ACC112 (cell line): ENCODE measurements around the gene MCOLN1.
"Not testable (repeated sequence)": the region's sequence is repeated elsewhere in the genome, so short reads cannot be mapped to it uniquely, and the experiment has no call there.

Source experiments
- H2AFZ ChIP-seq: fragments of 200-600 bp; sonication (generic); one replicate; pipeline ENCODE4 v1.6.0; 2017; ENCODE audit warnings: antibody characterized with exemption, low read length; ENCODE audit not compliant: unreplicated experiment
- H3K27ac ChIP-seq: fragments of 200-600 bp; sonication (generic); 2 replicates; pipeline ENCODE4 v1.5.1; 2014; ENCODE audit warnings: low read depth, mild to moderate bottlenecking, antibody characterized with exemption, low read length, moderate library complexity
- H3K27me3 ChIP-seq: fragments of 200-600 bp; sonication (generic); 2 replicates; pipeline ENCODE4 v1.6.1; 2014; ENCODE audit warnings: mild to moderate bottlenecking, antibody characterized with exemption, low read length, moderate library complexity, mixed read lengths; ENCODE audit not compliant: insufficient read depth
- H3K36me3 ChIP-seq: fragments of 200-600 bp; sonication (generic); 2 replicates; pipeline ENCODE4 v1.6.1; 2016; ENCODE audit warnings: mild to moderate bottlenecking, antibody characterized with exemption, low read length, moderate library complexity, mixed read lengths; ENCODE audit not compliant: insufficient read depth
- H3K4me1 ChIP-seq: fragments of 200-600 bp; sonication (generic); one replicate; pipeline ENCODE4 v1.6.1; 2016; ENCODE audit warnings: low read length, mixed read lengths; ENCODE audit not compliant: insufficient read depth, unreplicated experiment, control insufficient read depth
- H3K4me3 ChIP-seq: fragments of 200-600 bp; sonication (generic); 2 replicates; pipeline ENCODE4 v1.5.1; 2014; ENCODE audit warnings: mild to moderate bottlenecking, low read depth, low read length
- H3K79me2 ChIP-seq: fragments of 200-600 bp; sonication (generic); one replicate; pipeline ENCODE4 v1.6.0; 2016; ENCODE audit warnings: low read length; ENCODE audit not compliant: control insufficient read depth, unreplicated experiment, insufficient read depth

MCOLN1 gene

DNA sequence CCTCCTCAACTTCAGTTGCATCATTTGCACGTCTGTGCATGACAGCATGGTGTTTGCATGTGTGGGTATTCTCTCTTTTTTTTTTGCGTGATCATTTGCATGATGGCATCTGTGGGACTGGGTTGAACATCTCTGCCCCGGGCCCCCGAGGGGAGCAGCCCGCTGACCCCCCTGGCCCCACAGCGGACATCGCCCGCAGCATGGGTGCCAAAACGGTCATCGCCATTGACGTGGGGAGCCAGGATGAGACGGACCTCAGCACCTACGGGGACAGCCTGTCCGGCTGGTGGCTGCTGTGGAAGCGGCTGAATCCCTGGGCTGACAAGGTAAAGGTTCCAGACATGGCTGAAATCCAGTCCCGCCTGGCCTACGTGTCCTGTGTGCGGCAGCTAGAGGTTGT lies 36.2 kb downstream of the MCOLN1 start:
- no peaks in the 10 kb centered on the region; the same call in 1 of the 2 replicates for H3K36me3 ChIP-seq
- H3K79me2 ChIP-seq = no peaks in the 10 kb centered on the region
- H3K4me1 ChIP-seq = no peaks in the 10 kb centered on the region
- no peak overlapping the region for H3K4me3 ChIP-seq
- no peak overlapping the region for H3K27ac ChIP-seq
- no peaks in the 10 kb centered on the region for H3K27me3 ChIP-seq
- no peak overlapping the region for H2AFZ ChIP-seq

GRCh38 chr19:7559102-7559501 lies 36.7 kb downstream of the MCOLN1 start:
- Histone ChIP-seq H3K4me1 (no peaks in the 10 kb centered on the region), H3K4me3 (no peak overlapping the region), H3K27me3 (no peaks in the 10 kb centered on the region), H2AFZ (no peak overlapping the region), H3K36me3 (no peaks in the 10 kb centered on the region; the same call in 1 of the 2 replicates), H3K79me2 (no peaks in the 10 kb centered on the region), H3K27ac (no peak overlapping the region)

DNA sequence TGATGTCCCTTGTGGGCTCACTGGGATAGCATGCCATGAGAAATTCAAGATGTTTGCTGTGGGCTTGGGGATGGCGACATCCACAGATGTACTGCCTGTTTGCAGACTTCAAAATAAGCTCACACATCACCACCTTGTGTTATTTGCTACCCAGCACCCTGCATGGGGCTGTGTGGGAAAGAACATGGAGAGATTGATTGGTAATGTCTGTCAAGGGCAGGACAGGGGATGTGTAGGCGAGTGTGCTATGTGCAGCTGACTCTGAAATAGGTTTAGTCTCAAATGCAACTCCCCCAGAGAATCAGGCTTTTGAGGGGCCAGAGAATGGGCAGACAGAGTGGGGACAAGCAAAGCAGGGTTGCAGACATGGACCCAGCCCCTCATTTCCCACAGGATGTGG lies 37.8 kb downstream of the MCOLN1 start:
- no peak overlapping the region for H3K4me3 ChIP-seq
- no peaks in the 10 kb centered on the region for H3K4me1 ChIP-seq
- H3K27me3 ChIP-seq = no peaks in the 10 kb centered on the region
- no peaks in the 10 kb centered on the region; the same call in 1 of the 2 replicates for H3K36me3 ChIP-seq
- H3K27ac ChIP-seq = no peak overlapping the region
- no peak overlapping the region for H2AFZ ChIP-seq
- H3K79me2 ChIP-seq = no peaks in the 10 kb centered on the region

- no peaks in the 10 kb centered on the region; the same call in 1 of the 2 replicates for H3K36me3 ChIP-seq
- no peaks in the 10 kb centered on the region for H3K27me3 ChIP-seq
- no peak overlapping the region for H3K27ac ChIP-seq
Observed at GRCh38 chr19:7561325-7561724, 38.9 kb downstream of the MCOLN1 start.

GRCh38 chr19:7562646-7563393 lies 40.4 kb downstream of the MCOLN1 start:
- Histone ChIP-seq H3K27me3 (no peaks in the 10 kb centered on the region), H2AFZ (no peak overlapping the region), H3K4me1 (no peaks in the 10 kb centered on the region), H3K4me3 (no peak overlapping the region), H3K27ac (no peak overlapping the region), H3K79me2 (no peaks in the 10 kb centered on the region), H3K36me3 (no peaks in the 10 kb centered on the region; the same call in 1 of the 2 replicates)

More at GRCh38 chr19:7561325-7561724, 38.9 kb downstream of the MCOLN1 start:
- H3K4me3 ChIP-seq = no peak overlapping the region
- H3K4me1 ChIP-seq = no peaks in the 10 kb centered on the region
- H3K79me2 ChIP-seq = no peaks in the 10 kb centered on the region
- H2AFZ ChIP-seq = no peak overlapping the region

DNA sequence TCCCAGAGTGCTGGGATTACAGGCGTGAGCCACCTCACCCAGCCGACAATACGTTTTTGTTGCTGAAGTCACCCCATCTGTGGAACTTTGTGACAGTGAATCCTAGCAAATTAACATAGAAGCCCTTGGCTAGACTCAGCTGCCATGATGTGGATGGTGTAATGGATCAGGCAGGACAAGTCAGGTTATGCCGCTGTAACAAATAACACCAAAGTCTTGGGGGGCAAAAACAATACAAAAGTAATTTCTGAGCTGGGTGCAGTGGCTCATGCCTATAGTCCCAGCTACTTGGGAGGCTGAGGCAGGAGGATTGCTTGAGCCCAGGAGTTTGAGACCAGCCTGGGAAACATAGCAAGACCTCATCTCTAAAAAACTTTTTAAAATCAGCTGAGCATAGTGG lies 42.4 kb downstream of the MCOLN1 start:
- no peak overlapping the region for H3K4me3 ChIP-seq
- H3K36me3 ChIP-seq = no peaks in the 10 kb centered on the region
- H2AFZ ChIP-seq = no peak overlapping the region
- no peaks in the 10 kb centered on the region for H3K4me1 ChIP-seq
- no peaks in the 10 kb centered on the region for H3K27me3 ChIP-seq
- no peaks in the 10 kb centered on the region for H3K79me2 ChIP-seq
- H3K27ac ChIP-seq = no peak overlapping the region

GRCh38 chr19:7565332-7565731 lies 42.9 kb downstream of the MCOLN1 start:
- no peak overlapping the region for H3K4me3 ChIP-seq
- no peaks in the 10 kb centered on the region for H3K27me3 ChIP-seq
- no peak overlapping the region for H2AFZ ChIP-seq
- no peaks in the 10 kb centered on the region for H3K79me2 ChIP-seq
- H3K4me1 ChIP-seq = no peaks in the 10 kb centered on the region
- H3K27ac ChIP-seq = no peak overlapping the region
- no peaks in the 10 kb centered on the region for H3K36me3 ChIP-seq

GRCh38 chr19:7570761-7571160 lies 48.3 kb downstream of the MCOLN1 start:
- H2AFZ ChIP-seq = no peak overlapping the region
- no peaks in the 10 kb centered on the region for H3K4me1 ChIP-seq
- H3K27me3 ChIP-seq = no peaks in the 10 kb centered on the region
- H3K36me3 ChIP-seq = no peaks in the 10 kb centered on the region
- no peaks in the 10 kb centered on the region for H3K79me2 ChIP-seq
- H3K27ac ChIP-seq = no peak overlapping the region
- H3K4me3 ChIP-seq = no peak overlapping the region

- Histone ChIP-seq H3K27ac (no peak overlapping the region), H3K4me1 (no peaks in the 10 kb centered on the region), H3K79me2 (no peaks in the 10 kb centered on the region), H2AFZ (no peak overlapping the region), H3K27me3 (peaks cover 10% of the 10 kb centered on the region), H3K36me3 (no peaks in the 10 kb centered on the region), H3K4me3 (no peak overlapping the region)
Observed at GRCh38 chr19:7575434-7576040, 53.1 kb downstream of the MCOLN1 start.

DNA sequence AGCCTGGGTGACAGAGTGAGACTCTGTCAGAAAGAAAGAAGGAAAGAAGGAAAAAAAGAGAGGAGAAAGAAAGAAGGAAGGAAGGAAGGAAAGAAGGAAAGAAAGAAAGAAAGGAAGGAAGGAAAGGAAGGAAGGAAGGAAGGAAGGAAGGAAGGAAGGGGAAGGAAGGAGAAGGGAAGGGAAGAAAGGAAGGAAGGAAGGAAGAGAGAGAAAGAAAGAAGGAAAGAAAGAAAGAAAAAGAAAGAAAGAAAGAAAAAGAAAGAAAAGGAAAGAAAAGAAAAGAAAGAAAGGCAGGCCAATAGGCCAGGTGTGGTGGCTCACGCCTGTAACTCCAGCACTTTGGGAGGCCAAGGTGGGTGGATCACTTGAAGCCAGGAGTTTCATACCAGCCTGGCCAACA lies 55.0 kb downstream of the MCOLN1 start:
- not testable (repeated sequence) for H3K4me1 ChIP-seq, H3K36me3 ChIP-seq, H3K27ac ChIP-seq, H3K4me3 ChIP-seq, H2AFZ ChIP-seq, H3K79me2 ChIP-seq, H3K27me3 ChIP-seq

DNA sequence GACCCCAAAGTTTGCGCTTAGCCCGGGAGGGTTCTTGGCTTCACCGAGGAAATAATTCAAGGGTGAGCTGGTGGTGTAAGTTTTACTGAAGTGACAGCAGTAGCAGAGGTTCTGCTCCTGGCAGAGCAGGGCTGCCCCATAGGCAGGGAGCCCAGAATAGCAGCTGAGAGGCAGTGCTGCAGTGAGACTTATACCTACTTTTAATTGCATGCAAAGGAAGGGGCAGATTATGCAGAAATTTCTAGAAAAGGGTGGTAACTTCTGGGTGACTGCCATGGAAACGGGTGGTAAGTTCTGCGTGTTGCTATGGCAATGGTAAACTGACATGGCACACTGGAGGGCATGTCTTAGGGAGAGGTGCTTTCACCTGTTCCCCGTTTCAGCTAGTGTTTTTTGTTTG lies 55.7 kb downstream of the MCOLN1 start:
- H3K36me3 ChIP-seq = no peaks in the 10 kb centered on the region
- no peak overlapping the region for H3K27ac ChIP-seq
- no peaks in the 10 kb centered on the region for H3K79me2 ChIP-seq
- H3K4me3 ChIP-seq = no peak overlapping the region
- no peaks in the 10 kb centered on the region for H3K4me1 ChIP-seq
- H2AFZ ChIP-seq = no peak overlapping the region
- peaks cover 10% of the 10 kb centered on the region for H3K27me3 ChIP-seq
